ENCODE measurements around the gene KRTAP10-4. TPM values are rescaled to one million over a fixed set of nuclear protein-coding genes. Genes with fewer than 3 reads are reported as not detected.
"Not testable (repeated sequence)": the region's sequence is repeated elsewhere in the genome, so short reads cannot be mapped to it uniquely, and the experiment has no call there.

The KRTAP10-4 gene
- polyA plus RNA-seq, 4 donors = not detected

GRCh38 chr21:44593598-44594405, 20.3 kb downstream of the KRTAP10-4 start:
- DNase-seq (ENCODE audit: low read depth in 4 of 4, low spot score in 3 of 4) = no peak

- no peak for DNase-seq (ENCODE audit: low read depth in 4 of 4, low spot score in 3 of 4)
Observed at GRCh38 chr21:44594406-44594916, 20.9 kb downstream of the KRTAP10-4 start.

- no peak for DNase-seq (ENCODE audit: low read depth in 4 of 4, low spot score in 3 of 4)
Observed at GRCh38 chr21:44595524-44595923, 22.0 kb downstream of the KRTAP10-4 start.

GRCh38 chr21:44596068-44596725, 22.7 kb downstream of the KRTAP10-4 start:
- DNase-seq (ENCODE audit: low read depth in 4 of 4, low spot score in 3 of 4) = no peak

DNA sequence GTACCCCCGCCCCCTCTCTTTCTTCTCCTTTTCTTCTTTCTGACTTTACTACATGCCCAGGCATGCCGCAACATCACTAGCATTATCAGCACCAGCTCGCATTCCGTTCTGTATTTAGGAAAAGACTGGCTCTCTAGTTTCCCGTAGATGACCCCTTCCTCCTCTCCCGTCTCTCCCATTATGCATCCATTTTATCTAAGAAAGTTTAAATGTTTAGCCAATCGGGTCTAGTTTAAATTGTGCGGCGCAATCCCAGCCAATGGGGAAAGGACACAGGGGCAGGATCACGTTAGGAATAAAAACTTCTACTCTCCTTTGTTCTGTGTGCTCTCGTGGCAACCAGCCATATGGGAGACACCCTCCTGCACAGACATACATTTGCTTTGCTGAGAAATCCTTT, 24.5 kb downstream of the KRTAP10-4 start:
- no peak for DNase-seq (ENCODE audit: low read depth in 4 of 4, low spot score in 3 of 4)

- DNase-seq (ENCODE audit: low read depth in 4 of 4, low spot score in 3 of 4) = no peak
Observed at GRCh38 chr21:44599264-44600029, 25.9 kb downstream of the KRTAP10-4 start.

GRCh38 chr21:44600118-44600978, 26.8 kb downstream of the KRTAP10-4 start, which contains the start of gene KRTAP10-7:
Gene KRTAP10-7, plus strand, starts transcription at chr21:44600597. Its CDS starts 25 bp downstream, at chr21:44600622.
- DNase-seq (ENCODE audit: low read depth in 4 of 4, low spot score in 3 of 4) = not testable (repeated sequence)

DNA sequence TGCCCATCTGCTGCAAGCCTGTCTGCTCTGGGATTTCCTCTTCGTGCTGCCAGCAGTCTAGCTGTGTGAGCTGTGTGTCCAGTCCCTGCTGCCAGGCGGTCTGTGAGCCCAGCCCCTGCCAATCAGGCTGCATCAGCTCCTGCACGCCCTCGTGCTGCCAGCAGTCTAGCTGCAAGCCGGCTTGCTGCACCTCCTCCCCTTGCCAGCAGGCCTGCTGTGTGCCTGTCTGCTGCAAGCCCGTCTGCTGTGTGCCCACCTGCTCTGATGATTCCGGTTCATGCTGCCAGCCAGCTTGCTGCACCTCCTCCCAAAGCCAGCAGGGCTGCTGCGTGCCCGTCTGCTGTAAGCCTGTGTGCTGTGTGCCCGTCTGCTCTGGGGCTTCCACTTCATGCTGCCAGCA, 27.6 kb downstream of the KRTAP10-4 start:
- not testable (repeated sequence) for DNase-seq (ENCODE audit: low read depth in 4 of 4, low spot score in 3 of 4)

DNA sequence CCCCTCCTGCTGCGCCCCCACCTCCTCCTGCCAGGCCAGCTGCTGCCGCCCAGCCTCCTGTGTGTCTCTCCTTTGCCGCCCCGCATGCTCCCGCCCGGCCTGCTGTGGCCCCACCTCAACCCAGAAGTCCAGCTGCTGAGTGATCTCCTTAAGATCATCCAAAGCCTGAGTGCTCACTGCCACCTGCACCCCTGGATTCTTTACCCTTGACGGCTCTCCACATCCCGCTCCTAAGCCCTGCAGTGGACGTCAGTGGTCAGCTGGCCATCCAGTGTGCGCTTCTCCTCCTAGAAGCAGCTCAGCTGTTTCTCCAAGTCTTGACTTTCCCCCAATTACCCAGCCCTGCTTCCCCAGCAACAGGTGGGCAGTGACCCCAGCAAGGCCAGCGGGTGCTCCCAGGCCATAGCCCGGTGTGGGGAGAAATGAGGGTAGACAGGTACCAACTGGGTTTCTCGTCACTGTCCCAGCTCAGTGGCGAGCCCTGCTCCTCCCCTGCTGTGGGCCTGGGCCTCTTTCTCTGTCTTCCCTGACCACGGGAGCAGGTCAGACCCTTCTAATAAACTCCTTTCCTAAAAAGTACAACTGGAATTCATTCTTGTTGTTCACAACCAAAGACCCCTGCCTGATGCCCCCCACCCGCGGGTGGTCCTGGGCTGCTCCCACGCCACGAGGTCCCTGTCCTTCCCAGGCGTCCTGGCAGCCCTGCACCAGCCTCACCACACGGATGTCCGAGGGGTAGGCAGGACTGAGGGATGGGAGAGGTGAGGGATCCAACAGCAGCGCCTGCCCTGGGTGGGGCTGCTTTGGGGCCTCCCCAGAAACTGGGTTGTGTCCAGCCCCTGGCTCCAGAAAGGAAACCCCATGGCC, 28.3 kb downstream of the KRTAP10-4 start:
- DNase-seq (ENCODE audit: low read depth in 4 of 4, low spot score in 3 of 4) = no peak

- DNase-seq (ENCODE audit: low read depth in 4 of 4, low spot score in 3 of 4) = no peak
Observed at GRCh38 chr21:44602463-44602850, 28.9 kb downstream of the KRTAP10-4 start.

DNA sequence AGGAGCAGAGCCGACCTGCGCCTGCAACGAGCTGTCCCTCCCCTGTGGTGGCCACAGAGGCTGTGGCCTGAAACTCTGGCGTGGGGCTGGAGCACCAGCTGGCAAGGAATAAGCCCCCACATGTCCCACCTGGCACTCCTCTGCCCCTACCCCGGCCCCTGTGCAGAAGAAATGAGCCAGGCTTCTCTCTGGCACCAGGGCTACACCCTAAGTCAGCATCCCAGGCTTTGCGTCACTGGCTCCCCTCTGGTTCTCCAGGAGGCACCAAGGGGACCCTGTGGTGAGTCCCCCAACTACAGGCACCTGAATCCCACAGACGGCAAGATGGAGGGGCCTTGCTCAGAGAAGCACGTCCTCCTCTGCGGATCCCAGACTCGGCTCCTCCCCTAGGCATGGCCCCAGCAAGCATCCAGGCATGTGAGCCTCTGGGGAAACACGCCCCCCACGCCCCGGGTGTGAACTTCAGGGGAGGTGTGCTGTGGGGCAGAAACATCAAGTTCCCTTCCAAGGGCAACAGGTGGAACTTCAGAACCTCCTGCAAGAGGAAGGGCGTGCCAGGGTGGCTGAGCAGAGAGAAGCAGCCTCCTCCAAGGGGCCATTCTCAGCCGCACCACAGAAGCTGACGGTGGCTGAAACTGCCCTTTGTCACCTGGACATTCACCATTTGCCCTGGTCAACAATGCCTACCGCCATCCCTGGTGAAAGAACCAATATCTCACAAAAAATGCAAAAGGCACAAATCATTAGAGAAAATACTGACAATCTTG, 29.8 kb downstream of the KRTAP10-4 start:
- DNase-seq (ENCODE audit: low read depth in 4 of 4, low spot score in 3 of 4) = no peak

DNA sequence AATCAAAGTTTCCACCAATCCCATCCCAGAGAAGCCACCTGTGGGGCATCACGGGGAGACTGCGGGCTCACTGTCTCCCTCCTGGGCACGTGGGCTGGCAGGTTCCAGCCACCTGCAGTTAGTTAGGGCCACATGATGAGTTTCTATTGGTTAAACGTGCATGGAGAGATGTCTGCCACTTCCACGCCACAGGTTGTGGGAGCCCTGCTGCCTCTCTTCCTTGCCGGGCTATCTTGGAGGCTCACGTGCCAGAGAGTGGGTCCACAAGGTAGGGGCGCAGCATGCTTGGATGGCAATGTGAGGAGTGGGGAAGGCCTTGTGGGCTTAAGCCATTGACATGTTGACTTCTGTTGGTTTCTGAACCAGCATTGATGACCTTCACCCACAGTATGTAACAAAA, 30.4 kb downstream of the KRTAP10-4 start:
- no peak for DNase-seq (ENCODE audit: low read depth in 4 of 4, low spot score in 3 of 4)

DNA sequence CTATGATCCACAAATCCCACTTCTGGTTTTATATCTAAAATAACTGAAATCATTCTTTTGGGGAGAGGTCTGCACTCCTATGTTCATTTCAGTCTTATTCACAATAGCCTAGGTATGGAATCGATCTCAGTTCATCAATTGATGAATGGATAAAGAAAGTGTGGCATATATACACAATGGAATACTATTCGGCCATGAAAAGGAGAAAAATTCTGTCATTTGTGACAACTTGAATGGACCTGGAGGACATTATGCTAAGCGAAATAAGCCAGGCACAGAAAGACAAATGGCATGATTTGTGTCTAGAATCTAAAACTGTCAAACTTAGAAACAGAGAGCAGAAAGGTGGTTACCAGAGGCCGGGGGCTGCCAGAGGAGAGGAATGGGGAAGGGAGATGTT, 33.0 kb downstream of the KRTAP10-4 start:
- no peak for DNase-seq (ENCODE audit: low read depth in 4 of 4, low spot score in 3 of 4)

DNA sequence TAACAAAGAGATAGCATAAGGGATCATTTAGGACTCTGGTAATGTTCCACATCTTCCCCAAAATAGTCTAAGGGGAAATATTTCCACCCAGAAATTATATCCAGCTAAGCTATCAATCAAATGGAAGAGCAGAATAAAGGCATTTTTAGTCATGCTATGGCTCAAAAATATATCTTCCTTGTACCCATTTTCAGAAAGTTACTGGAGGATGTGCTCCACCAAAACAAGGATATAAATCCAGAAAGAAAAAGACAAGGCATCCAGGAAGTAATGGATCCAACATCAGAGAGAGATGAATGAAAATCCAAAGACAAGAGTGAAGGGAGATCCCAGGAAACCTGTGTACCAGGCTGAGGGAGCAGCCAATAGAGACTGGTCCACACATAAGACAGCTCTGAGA, 35.7 kb downstream of the KRTAP10-4 start:
- DNase-seq (ENCODE audit: low read depth in 4 of 4, low spot score in 3 of 4) = no peak

- DNase-seq (ENCODE audit: low read depth in 4 of 4, low spot score in 3 of 4) = not testable (repeated sequence)
Observed at GRCh38 chr21:44610157-44610843, 36.8 kb downstream of the KRTAP10-4 start.

GRCh38 chr21:44611551-44611950, 38.0 kb downstream of the KRTAP10-4 start:
- DNase-seq (ENCODE audit: low read depth in 4 of 4, low spot score in 3 of 4) = no peak

GRCh38 chr21:44612029-44612486, 38.5 kb downstream of the KRTAP10-4 start, which contains the start of gene KRTAP10-8:
Gene KRTAP10-8, plus strand, starts transcription at chr21:44612079. Its CDS starts 22 bp downstream, at chr21:44612101.
- no peak for DNase-seq (ENCODE audit: low read depth in 4 of 4, low spot score in 3 of 4)

Data from right renal pelvis (tissue), 4 donors.